ENCODE data around the gene ARF1.

ARF1 gene

DNA sequence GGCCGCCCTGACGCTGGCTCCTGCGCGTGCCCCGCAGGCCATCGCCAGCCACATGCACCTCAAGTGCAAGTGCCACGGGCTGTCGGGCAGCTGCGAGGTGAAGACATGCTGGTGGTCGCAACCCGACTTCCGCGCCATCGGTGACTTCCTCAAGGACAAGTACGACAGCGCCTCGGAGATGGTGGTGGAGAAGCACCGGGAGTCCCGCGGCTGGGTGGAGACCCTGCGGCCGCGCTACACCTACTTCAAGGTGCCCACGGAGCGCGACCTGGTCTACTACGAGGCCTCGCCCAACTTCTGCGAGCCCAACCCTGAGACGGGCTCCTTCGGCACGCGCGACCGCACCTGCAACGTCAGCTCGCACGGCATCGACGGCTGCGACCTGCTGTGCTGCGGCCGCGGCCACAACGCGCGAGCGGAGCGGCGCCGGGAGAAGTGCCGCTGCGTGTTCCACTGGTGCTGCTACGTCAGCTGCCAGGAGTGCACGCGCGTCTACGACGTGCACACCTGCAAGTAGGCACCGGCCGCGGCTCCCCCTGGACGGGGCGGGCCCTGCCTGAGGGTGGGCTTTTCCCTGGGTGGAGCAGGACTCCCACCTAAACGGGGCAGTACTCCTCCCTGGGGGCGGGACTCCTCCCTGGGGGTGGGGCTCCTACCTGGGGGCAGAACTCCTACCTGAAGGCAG, 23.4 kb upstream of the ARF1 start:
- H3K4me3 ChIP-seq (ENCODE audit: low read depth, low read length) = no peak overlapping the region
- TF ChIP-seq, protein P1, sequence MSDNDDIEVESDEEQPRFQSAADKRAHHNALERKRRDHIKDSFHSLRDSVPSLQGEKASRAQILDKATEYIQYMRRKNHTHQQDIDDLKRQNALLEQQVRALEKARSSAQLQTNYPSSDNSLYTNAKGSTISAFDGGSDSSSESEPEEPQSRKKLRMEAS (IDR thresholded peaks at IDR 0.05; ENCODE audit: low read depth, low read length) = no peak
- no peak for TF ChIP-seq MYC (IDR thresholded peaks at IDR 0.05; ENCODE audit: low read depth, low read length)
- no peak for TF ChIP-seq POLR2A (IDR thresholded peaks at IDR 0.05; ENCODE audit: extremely low read depth, insufficient read length)
- TF ChIP-seq, protein P2, sequence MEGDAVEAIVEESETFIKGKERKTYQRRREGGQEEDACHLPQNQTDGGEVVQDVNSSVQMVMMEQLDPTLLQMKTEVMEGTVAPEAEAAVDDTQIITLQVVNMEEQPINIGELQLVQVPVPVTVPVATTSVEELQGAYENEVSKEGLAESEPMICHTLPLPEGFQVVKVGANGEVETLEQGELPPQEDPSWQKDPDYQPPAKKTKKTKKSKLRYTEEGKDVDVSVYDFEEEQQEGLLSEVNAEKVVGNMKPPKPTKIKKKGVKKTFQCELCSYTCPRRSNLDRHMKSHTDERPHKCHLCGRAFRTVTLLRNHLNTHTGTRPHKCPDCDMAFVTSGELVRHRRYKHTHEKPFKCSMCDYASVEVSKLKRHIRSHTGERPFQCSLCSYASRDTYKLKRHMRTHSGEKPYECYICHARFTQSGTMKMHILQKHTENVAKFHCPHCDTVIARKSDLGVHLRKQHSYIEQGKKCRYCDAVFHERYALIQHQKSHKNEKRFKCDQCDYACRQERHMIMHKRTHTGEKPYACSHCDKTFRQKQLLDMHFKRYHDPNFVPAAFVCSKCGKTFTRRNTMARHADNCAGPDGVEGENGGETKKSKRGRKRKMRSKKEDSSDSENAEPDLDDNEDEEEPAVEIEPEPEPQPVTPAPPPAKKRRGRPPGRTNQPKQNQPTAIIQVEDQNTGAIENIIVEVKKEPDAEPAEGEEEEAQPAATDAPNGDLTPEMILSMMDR (IDR thresholded peaks at IDR 0.05; ENCODE audit: low read depth, low read length) = no peak
- DNase-seq (ENCODE audit: low read depth) = no peak

DNA sequence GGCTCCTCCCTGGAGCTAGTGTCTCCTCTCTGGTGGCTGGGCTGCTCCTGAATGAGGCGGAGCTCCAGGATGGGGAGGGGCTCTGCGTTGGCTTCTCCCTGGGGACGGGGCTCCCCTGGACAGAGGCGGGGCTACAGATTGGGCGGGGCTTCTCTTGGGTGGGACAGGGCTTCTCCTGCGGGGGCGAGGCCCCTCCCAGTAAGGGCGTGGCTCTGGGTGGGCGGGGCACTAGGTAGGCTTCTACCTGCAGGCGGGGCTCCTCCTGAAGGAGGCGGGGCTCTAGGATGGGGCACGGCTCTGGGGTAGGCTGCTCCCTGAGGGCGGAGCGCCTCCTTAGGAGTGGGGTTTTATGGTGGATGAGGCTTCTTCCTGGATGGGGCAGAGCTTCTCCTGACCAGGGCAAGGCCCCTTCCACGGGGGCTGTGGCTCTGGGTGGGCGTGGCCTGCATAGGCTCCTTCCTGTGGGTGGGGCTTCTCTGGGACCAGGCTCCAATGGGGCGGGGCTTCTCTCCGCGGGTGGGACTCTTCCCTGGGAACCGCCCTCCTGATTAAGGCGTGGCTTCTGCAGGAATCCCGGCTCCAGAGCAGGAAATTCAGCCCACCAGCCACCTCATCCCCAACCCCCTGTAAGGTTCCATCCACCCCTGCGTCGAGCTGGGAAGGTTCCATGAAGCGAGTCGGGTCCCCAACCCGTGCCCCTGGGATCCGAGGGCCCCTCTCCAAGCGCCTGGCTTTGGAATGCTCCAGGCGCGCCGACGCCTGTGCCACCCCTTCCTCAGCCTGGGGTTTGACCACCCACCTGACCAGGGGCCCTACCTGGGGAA, 22.7 kb upstream of the ARF1 start:
- TF ChIP-seq, protein P1 (IDR thresholded peaks at IDR 0.05; ENCODE audit: low read depth, low read length) = no peak
- TF ChIP-seq, protein P2 (IDR thresholded peaks at IDR 0.05; ENCODE audit: low read depth, low read length) = no peak
- no peak for TF ChIP-seq MYC (IDR thresholded peaks at IDR 0.05; ENCODE audit: low read depth, low read length)
- no peak for TF ChIP-seq POLR2A (IDR thresholded peaks at IDR 0.05; ENCODE audit: extremely low read depth, insufficient read length)
- no peak overlapping the region for H3K4me3 ChIP-seq (ENCODE audit: low read depth, low read length)
- DNase-seq (ENCODE audit: low read depth) = no peak

DNA sequence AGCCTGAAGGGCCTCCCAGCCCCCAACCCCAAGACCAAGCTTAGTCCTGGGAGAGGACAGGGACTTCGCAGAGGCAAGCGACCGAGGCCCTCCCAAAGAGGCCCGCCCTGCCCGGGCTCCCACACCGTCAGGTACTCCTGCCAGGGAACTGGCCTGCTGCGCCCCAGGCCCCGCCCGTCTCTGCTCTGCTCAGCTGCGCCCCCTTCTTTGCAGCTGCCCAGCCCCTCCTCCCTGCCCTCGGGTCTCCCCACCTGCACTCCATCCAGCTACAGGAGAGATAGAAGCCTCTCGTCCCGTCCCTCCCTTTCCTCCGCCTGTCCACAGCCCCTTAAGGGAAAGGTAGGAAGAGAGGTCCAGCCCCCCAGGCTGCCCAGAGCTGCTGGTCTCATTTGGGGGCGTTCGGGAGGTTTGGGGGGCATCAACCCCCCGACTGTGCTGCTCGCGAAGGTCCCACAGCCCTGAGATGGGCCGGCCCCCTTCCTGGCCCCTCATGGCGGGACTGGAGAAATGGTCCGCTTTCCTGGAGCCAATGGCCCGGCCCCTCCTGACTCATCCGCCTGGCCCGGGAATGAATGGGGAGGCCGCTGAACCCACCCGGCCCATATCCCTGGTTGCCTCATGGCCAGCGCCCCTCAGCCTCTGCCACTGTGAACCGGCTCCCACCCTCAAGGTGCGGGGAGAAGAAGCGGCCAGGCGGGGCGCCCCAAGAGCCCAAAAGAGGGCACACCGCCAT, 21.9 kb upstream of the ARF1 start:
- DNase-seq (ENCODE audit: low read depth) = no peak
- TF ChIP-seq MYC (IDR thresholded peaks at IDR 0.05; ENCODE audit: low read depth, low read length) = no peak
- TF ChIP-seq, protein P1 (IDR thresholded peaks at IDR 0.05; ENCODE audit: low read depth, low read length) = no peak
- TF ChIP-seq, protein P2 (IDR thresholded peaks at IDR 0.05; ENCODE audit: low read depth, low read length) = no peak
- TF ChIP-seq POLR2A (IDR thresholded peaks at IDR 0.05; ENCODE audit: extremely low read depth, insufficient read length) = no peak
- H3K4me3 ChIP-seq (ENCODE audit: low read depth, low read length) = no peak overlapping the region

DNA sequence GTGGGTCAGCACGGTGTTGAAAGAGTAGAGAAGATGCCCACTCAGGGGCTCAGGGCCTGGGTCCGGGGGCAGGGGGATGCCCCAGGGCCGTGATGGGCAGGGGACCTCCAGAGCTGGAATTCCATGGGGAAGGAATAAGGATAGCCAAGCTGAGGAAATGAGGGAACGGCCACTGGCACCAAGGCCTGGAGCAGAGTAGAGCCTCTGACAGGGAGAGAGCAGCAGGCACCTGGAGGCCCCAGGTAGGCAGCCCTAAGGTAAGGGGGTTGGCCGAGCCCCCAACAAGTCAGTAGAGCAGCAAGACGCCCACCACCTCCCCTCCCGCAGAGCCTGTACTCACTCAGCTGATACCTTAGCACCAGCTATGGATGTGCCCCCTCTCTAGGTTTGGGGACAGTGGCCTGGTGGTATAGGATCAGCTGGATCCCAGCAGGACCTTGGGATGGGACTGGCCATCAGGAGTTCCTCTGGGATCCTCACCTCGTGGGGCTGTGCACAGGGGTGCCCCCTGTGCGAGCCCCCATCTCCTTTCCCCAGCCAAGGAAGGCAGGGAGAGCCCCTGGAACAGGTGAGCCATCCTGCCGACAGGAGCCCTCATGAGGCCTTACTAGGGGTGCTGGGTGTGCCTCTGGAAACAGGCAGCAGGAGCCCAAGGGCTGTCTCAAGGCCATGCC, 21.0 kb upstream of the ARF1 start:
- TF ChIP-seq, protein P1 (IDR thresholded peaks at IDR 0.05; ENCODE audit: low read depth, low read length) = no peak
- TF ChIP-seq POLR2A (IDR thresholded peaks at IDR 0.05; ENCODE audit: extremely low read depth, insufficient read length) = no peak
- TF ChIP-seq MYC (IDR thresholded peaks at IDR 0.05; ENCODE audit: low read depth, low read length) = no peak
- TF ChIP-seq, protein P2 (IDR thresholded peaks at IDR 0.05; ENCODE audit: low read depth, low read length) = no peak
- no peak overlapping the region for H3K4me3 ChIP-seq (ENCODE audit: low read depth, low read length)
- no peak for DNase-seq (ENCODE audit: low read depth)

DNA sequence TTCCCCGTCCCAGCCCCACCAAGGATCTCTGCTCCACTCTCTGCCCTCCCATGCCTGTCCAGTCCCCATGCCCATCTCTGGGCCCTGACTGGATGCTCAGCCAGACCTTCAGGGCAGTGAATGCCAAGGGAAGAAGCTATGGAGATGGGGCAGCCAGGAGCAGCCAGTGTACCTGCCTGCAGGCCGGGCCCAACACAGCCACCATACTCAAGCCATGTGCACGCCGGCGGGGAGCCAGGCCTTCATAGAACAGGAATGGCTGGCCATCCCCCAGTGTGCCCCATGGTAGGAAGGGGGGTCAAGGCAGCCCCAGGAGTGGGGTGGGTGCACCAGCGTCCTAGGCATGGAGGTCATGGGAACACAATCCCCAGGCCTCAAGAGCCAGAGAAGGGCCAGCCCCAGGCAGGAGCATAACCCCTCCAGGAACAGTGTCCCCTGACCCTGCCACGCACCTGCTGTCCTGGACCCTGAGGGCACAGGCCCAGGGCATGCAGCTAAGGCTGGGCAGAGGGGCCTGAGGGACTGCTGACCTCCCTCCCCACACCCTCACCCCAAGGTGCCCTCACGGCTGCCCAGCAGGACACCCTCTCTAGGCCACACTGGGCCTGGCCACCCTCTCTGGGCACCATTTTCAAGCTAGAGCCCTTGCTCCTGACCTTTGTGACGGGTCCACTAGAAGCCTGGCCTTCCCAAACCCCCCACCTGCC, 20.3 kb upstream of the ARF1 start:
- no peak for DNase-seq (ENCODE audit: low read depth)
- H3K4me3 ChIP-seq (ENCODE audit: low read depth, low read length) = no peak overlapping the region
- TF ChIP-seq MYC (IDR thresholded peaks at IDR 0.05; ENCODE audit: low read depth, low read length) (no peak), POLR2A (IDR thresholded peaks at IDR 0.05; ENCODE audit: extremely low read depth, insufficient read length) (no peak)
- TF ChIP-seq, protein P2 (IDR thresholded peaks at IDR 0.05; ENCODE audit: low read depth, low read length) = no peak
- TF ChIP-seq, protein P1 (IDR thresholded peaks at IDR 0.05; ENCODE audit: low read depth, low read length) = no peak

Measured in NB4 (cell line).